HG03342 (cell line): ENCODE results near the gene SRI.
"Not testable (repeated sequence)": the region's sequence is repeated elsewhere in the genome, so short reads cannot be mapped to it uniquely, and the experiment has no call there.

Source experiments
- ATAC-seq: cut with Tn5 transposase; IDR thresholded peaks from one replicate; pipeline ENCODE4 v1.9.1; 2021; ENCODE audit warnings: mild to moderate bottlenecking, moderate library complexity; ENCODE audit not compliant: unreplicated experiment

The SRI gene

GRCh38 chr7:88184848-88185304 lies 35.0 kb downstream of the SRI start:
- no peak for ATAC-seq

- no peak for ATAC-seq
These were observed 36.8 kb downstream of the SRI start for GRCh38 chr7:88183051-88183450.

GRCh38 chr7:88176190-88176589 lies 43.6 kb downstream of the SRI start:
- ATAC-seq, result no peak

- ATAC-seq, result no peak
These were observed 47.0 kb downstream of the SRI start for GRCh38 chr7:88172842-88173241.

GRCh38 chr7:88169717-88170320 lies 50.0 kb downstream of the SRI start:
- no peak for ATAC-seq

GRCh38 chr7:88167721-88168120 lies 52.1 kb downstream of the SRI start:
- ATAC-seq, result no peak

GRCh38 chr7:88167223-88167622 lies 52.6 kb downstream of the SRI start:
- no peak for ATAC-seq

GRCh38 chr7:88165697-88166096 lies 54.1 kb downstream of the SRI start:
- no peak for ATAC-seq

- not testable (repeated sequence) for ATAC-seq
These were observed 60.1 kb downstream of the SRI start for GRCh38 chr7:88159741-88160140.

GRCh38 chr7:88156356-88156755 lies 63.5 kb downstream of the SRI start:
- ATAC-seq, result no peak

GRCh38 chr7:88155756-88156155 lies 64.1 kb downstream of the SRI start:
- ATAC-seq, result no peak
